Esophagus muscularis mucosa (tissue), 3 donors: ENCODE data around the gene RACGAP1.

Experiments used
- CTCF ChIP-seq, 3 experiments: fragments of 200-600 bp in 2 of 3; fragments of 450-650 bp in 1 of 3; sonication (generic) in 2 of 3; IDR thresholded peaks; one replicate each; pipeline ENCODE4 v1.5.1; 2017 to 2019; ENCODE audit warnings: antibody characterized with exemption in 3 of 3, mild to moderate bottlenecking in 2 of 3, moderate library complexity in 1 of 3
- POLR2A ChIP-seq: fragments of 450-650 bp; IDR thresholded peaks from one replicate; pipeline ENCODE4 v1.6.1; 2017; ENCODE audit warnings: antibody characterized with exemption, moderate library complexity, mild to moderate bottlenecking, low read depth

- TF ChIP-seq CTCF (IDR thresholded peaks at IDR 0.05) (no peak), POLR2A (no peak)
Measured at GRCh38 chr12:50072198-50072907, 47.1 kb upstream of the RACGAP1 start.
